ENCODE results near the gene COX14. TPM values are rescaled to one million over a fixed set of nuclear protein-coding genes. Genes with fewer than 3 reads are reported as not detected.
"Not testable (repeated sequence)": the region's sequence is repeated elsewhere in the genome, so short reads cannot be mapped to it uniquely, and the experiment has no call there.

Gene COX14
- total RNA-seq, 1 experiment from 2014 or later, result 74.5 TPM

DNA sequence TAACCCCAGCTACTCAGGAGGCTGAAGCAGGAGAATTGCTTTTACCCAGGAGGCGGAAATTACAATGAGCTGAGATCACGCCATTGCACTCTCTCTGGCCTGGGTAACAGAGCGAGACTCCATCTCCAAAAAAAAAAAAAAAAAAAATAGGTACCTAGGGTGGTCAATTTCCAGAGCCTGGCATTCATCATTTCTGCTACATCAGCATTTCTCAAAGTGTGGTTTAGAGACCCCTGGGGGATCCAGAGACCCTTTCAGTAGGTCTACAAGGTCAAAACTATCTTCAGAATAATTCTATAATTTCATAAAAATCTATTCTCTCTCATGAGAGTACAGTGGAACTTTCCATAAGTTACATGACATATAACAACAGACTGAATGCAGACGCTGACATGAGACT is 35.2 kb downstream of the COX14 start:
- DNase-seq (ENCODE audit: low read depth, low spot score), result no peak
- ChIA-PET POLR2A (interaction anchor here (0.6 to 0.7 kb wide), 3 partner anchors 17 to 482 kb away, joined by 6 to 16 read pairs (median 7); no protein-coding TSS in a partner anchor), CTCF (interaction anchor here (0.6 to 0.7 kb wide), 3 partner anchors 18 to 178 kb away, joined by 3 to 15 read pairs (median 6); no protein-coding TSS in a partner anchor)
- ATAC-seq, result no peak
- Histone ChIP-seq H3K9me3 (ENCODE audit: control insufficient read depth, insufficient read depth, low read depth, low read length) (no peaks in the 10 kb centered on the region), H3K4me3 (ENCODE audit: low read depth in 2 of 2, low read length in 2 of 2) (no peak overlapping the region), H3K27ac (ENCODE audit: low read length) (no peak overlapping the region), H3K27me3 (ENCODE audit: control insufficient read depth, insufficient read depth, low read length) (no peaks in the 10 kb centered on the region), H3K4me1 (ENCODE audit: control insufficient read depth, insufficient read depth, low read length) (peaks cover 9% of the 10 kb centered on the region; the same call in 1 of the 2 replicates), H3K36me3 (ENCODE audit: control insufficient read depth, insufficient read depth, low read length) (no peaks in the 10 kb centered on the region)
- in situ Hi-C loops (cut with HindIII; ENCODE audit: low pct_unique_long_range_greater_than_20kb, low sequenced_read_pairs), result no loop called here
- intact Hi-C loops (cut with micrococcal nuclease; ENCODE audit: unreplicated experiment), result no loop called here
- TF ChIP-seq REST (IDR thresholded peaks at IDR 0.05; ENCODE audit: insufficient read depth in 1 of 2, low read depth in 2 of 2, low read length in 1 of 2), result no peak
- no peak for TF ChIP-seq SIN3A (IDR thresholded peaks at IDR 0.05; ENCODE audit: borderline replicate concordance, insufficient read depth, low read depth, low read length)
- TF ChIP-seq POLR2AphosphoS5 (IDR thresholded peaks at IDR 0.05; ENCODE audit: low read depth, low read length), result no peak
- TF ChIP-seq, protein P1, sequence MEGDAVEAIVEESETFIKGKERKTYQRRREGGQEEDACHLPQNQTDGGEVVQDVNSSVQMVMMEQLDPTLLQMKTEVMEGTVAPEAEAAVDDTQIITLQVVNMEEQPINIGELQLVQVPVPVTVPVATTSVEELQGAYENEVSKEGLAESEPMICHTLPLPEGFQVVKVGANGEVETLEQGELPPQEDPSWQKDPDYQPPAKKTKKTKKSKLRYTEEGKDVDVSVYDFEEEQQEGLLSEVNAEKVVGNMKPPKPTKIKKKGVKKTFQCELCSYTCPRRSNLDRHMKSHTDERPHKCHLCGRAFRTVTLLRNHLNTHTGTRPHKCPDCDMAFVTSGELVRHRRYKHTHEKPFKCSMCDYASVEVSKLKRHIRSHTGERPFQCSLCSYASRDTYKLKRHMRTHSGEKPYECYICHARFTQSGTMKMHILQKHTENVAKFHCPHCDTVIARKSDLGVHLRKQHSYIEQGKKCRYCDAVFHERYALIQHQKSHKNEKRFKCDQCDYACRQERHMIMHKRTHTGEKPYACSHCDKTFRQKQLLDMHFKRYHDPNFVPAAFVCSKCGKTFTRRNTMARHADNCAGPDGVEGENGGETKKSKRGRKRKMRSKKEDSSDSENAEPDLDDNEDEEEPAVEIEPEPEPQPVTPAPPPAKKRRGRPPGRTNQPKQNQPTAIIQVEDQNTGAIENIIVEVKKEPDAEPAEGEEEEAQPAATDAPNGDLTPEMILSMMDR (IDR thresholded peaks at IDR 0.05), result no peak
- no peak for TF ChIP-seq TCF7L2 (IDR thresholded peaks at IDR 0.05; ENCODE audit: low read depth, low read length)
- BruUV-seq (replicated peaks), result no TSS peak

- BruUV-seq (replicated peaks), result not testable (repeated sequence)
Measured at GRCh38 chr12:50148011-50148410, 36.0 kb downstream of the COX14 start.

GRCh38 chr12:50149311-50149710 is 37.3 kb downstream of the COX14 start:
- ChIA-PET CTCF (interaction anchor here (0.7 kb wide), 1 partner anchor 182 kb away, joined by 3 read pairs; no protein-coding TSS in a partner anchor), POLR2A (no interaction called here)
- in situ Hi-C loops (cut with HindIII; ENCODE audit: low pct_unique_long_range_greater_than_20kb, low sequenced_read_pairs) (no loop called here), intact Hi-C loops (cut with micrococcal nuclease; ENCODE audit: unreplicated experiment) (no loop called here)
- peaks cover 9% of the 10 kb centered on the region; the same call in 1 of the 2 replicates for H3K4me1 ChIP-seq (ENCODE audit: control insufficient read depth, insufficient read depth, low read length)
- ATAC-seq, result no peak
- TF ChIP-seq, protein P1 (IDR thresholded peaks at IDR 0.05), result no peak
- TF ChIP-seq SIN3A (IDR thresholded peaks at IDR 0.05; ENCODE audit: borderline replicate concordance, insufficient read depth, low read depth, low read length) (no peak), TCF7L2 (IDR thresholded peaks at IDR 0.05; ENCODE audit: low read depth, low read length) (no peak), REST (IDR thresholded peaks at IDR 0.05; ENCODE audit: insufficient read depth in 1 of 2, low read depth in 2 of 2, low read length in 1 of 2) (no peak), POLR2AphosphoS5 (IDR thresholded peaks at IDR 0.05; ENCODE audit: low read depth, low read length) (no peak)
- no peak for DNase-seq (ENCODE audit: low read depth, low spot score)
- no peaks in the 10 kb centered on the region for H3K36me3 ChIP-seq (ENCODE audit: control insufficient read depth, insufficient read depth, low read length)
- H3K9me3 ChIP-seq (ENCODE audit: control insufficient read depth, insufficient read depth, low read depth, low read length), result no peaks in the 10 kb centered on the region
- BruUV-seq (replicated peaks), result no TSS peak
- no peaks in the 10 kb centered on the region for H3K27me3 ChIP-seq (ENCODE audit: control insufficient read depth, insufficient read depth, low read length)
- no peak overlapping the region for H3K27ac ChIP-seq (ENCODE audit: low read length)
- H3K4me3 ChIP-seq (ENCODE audit: low read depth in 2 of 2, low read length in 2 of 2), result no peak overlapping the region

More at GRCh38 chr12:50148011-50148410, 36.0 kb downstream of the COX14 start:
- H3K36me3 ChIP-seq (ENCODE audit: control insufficient read depth, insufficient read depth, low read length); DNase-seq (ENCODE audit: low read depth, low spot score); H3K27ac ChIP-seq (ENCODE audit: low read length); POLR2A ChIA-PET; H3K27me3 ChIP-seq (ENCODE audit: control insufficient read depth, insufficient read depth, low read length); H3K4me1 ChIP-seq (ENCODE audit: control insufficient read depth, insufficient read depth, low read length); ATAC-seq; intact Hi-C loops (cut with micrococcal nuclease; ENCODE audit: unreplicated experiment); H3K4me3 ChIP-seq (ENCODE audit: low read depth in 2 of 2, low read length in 2 of 2); H3K9me3 ChIP-seq (ENCODE audit: control insufficient read depth, insufficient read depth, low read depth, low read length); in situ Hi-C loops (cut with HindIII; ENCODE audit: low pct_unique_long_range_greater_than_20kb, low sequenced_read_pairs): not testable (repeated sequence)
- CTCF ChIA-PET, result interaction anchor here (0.7 kb wide), 1 partner anchor 166 kb away, joined by 15 read pairs; no protein-coding TSS in a partner anchor
